HL-60 (cell line): ENCODE data around the gene LRRC8C.

ENCODE experiments used
- DNase-seq, 2 experiments: peaks; one replicate each; pipeline ENCODE4 v3.0.0-alpha.2; 2010 to 2020; ENCODE audit warnings: low read depth in 1 of 2, low spot score in 1 of 2
- H3K27ac ChIP-seq: fragments of 250-450 bp; sonication (Bioruptor Pico); replicated peaks from 2 replicates; pipeline ENCODE4 v1.5.1; 2020; ENCODE audit warnings: mild to moderate bottlenecking, moderate library complexity
- H3K27me3 ChIP-seq: fragments of 250-450 bp; sonication (Bioruptor Pico); 2 replicates; pipeline ENCODE4 v1.5.1; 2021; ENCODE audit warnings: mild to moderate bottlenecking, moderate library complexity; ENCODE audit not compliant: insufficient read depth, poor library complexity, severe bottlenecking
- H3K4me3 ChIP-seq: replicated peaks from 2 replicates; pipeline ENCODE4 v1.5.1; 2011; ENCODE audit warnings: mild to moderate bottlenecking, control low read depth, low read length; ENCODE audit not compliant: insufficient read depth
- CTCF ChIP-seq: IDR thresholded peaks from one replicate; pipeline ENCODE4 v1.5.1; 2011; ENCODE audit warnings: low read length, control low read depth, inconsistent platforms; ENCODE audit not compliant: insufficient read depth
- GABPA ChIP-seq: IDR thresholded peaks from 2 replicates; pipeline ENCODE4 v1.6.1; 2012; ENCODE audit warnings: low read depth
- POLR2AphosphoS5 ChIP-seq: IDR thresholded peaks from 2 replicates; pipeline ENCODE4 v1.6.1; 2012; ENCODE audit warnings: low read depth
- REST ChIP-seq: IDR thresholded peaks from 2 replicates; pipeline ENCODE4 v1.6.1; 2012; ENCODE audit warnings: low read depth; ENCODE audit not compliant: insufficient replicate concordance
- SPI1 ChIP-seq: IDR thresholded peaks from 2 replicates; pipeline ENCODE4 v1.6.1; 2012; ENCODE audit warnings: low read depth, mild to moderate bottlenecking, borderline replicate concordance

The LRRC8C gene

GRCh38 chr1:89605692-89606091, 27.2 kb upstream of the LRRC8C start:
- TF ChIP-seq POLR2AphosphoS5 (no peak), CTCF (no peak), REST (no peak), GABPA (no peak), SPI1 (no peak)
- DNase-seq: no peak
- Histone ChIP-seq H3K4me3 (no peak overlapping the region), H3K27ac (no peak overlapping the region), H3K27me3 (no peaks in the 10 kb centered on the region)

GRCh38 chr1:89606227-89606980, 26.5 kb upstream of the LRRC8C start:
- no peak overlapping the region for H3K27ac ChIP-seq
- H3K27me3 ChIP-seq: no peaks in the 10 kb centered on the region
- H3K4me3 ChIP-seq: no peak overlapping the region
- TF ChIP-seq GABPA (no peak), POLR2AphosphoS5 (no peak), CTCF (no peak), REST (no peak), SPI1 (no peak)
- DNase-seq: no peak

DNA sequence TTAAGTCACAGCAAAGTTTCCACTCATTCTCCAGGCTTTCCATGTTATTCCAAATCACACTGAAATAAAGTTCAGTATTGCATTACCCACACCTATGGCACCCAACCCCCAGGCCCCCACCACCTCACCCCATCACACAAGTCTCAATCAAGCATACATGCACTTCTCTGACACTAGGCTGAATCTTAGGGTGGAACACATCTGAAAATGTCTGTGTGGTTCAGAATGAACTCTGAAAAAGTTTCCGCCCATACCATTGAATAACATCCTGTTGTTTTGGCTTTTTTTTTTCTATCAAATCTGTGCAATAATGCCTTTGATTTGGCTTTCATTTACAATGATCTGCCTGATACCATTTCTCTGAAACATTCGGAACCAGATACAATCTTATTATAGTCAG, 25.8 kb upstream of the LRRC8C start:
- no peak overlapping the region for H3K4me3 ChIP-seq
- TF ChIP-seq SPI1 (no peak), CTCF (no peak), GABPA (no peak), REST (no peak), POLR2AphosphoS5 (no peak)
- no peak for DNase-seq
- H3K27ac ChIP-seq: no peak overlapping the region
- no peaks in the 10 kb centered on the region for H3K27me3 ChIP-seq
